Left lung (tissue), 10 donors: ENCODE measurements around the gene AP2B1. TPM values are rescaled to one million over a fixed set of nuclear protein-coding genes. Genes with fewer than 3 reads are reported as not detected.

Source experiments
- ATAC-seq: fragments of 200-7000 bp; cut with Tn5 transposase; one replicate; pipeline ENCODE4 v1.9.1; 2020; ENCODE audit warnings: moderate library complexity
- DNase-seq, 4 donors: peaks; one replicate each; pipeline ENCODE4 v3.0.0-alpha.2; 2013 to 2020
- H3K27ac ChIP-seq, 2 donors: fragments of 200-600 bp; sonication (generic) in 1 of 2; one replicate each; pipeline versions ENCODE4 v1.5.0 to v1.8.0; 2020 to 2021
- H3K27me3 ChIP-seq, 2 donors: fragments of 200-600 bp; sonication (generic) in 1 of 2; one replicate each; pipeline versions ENCODE4 v1.5.0 to v1.8.0; 2020 to 2021
- H3K36me3 ChIP-seq, 2 donors: fragments of 200-600 bp; sonication (generic) in 1 of 2; one replicate each; pipeline versions ENCODE4 v1.5.0 to v1.8.0; 2020 to 2021
- H3K4me1 ChIP-seq, 2 donors: fragments of 200-600 bp; one replicate each; pipeline ENCODE4 v1.8.0; 2021
- H3K4me3 ChIP-seq, 2 donors: fragments of 200-600 bp; sonication (generic) in 1 of 2; one replicate each; pipeline versions ENCODE4 v1.5.0 to v1.8.0; 2020 to 2021; ENCODE audit warnings: mild to moderate bottlenecking in 1 of 2
- H3K9me3 ChIP-seq, 2 donors: fragments of 200-600 bp; sonication (generic) in 1 of 2; one replicate each; pipeline versions ENCODE4 v1.5.0 to v1.8.0; 2020 to 2021
- CTCF ChIP-seq, 2 donors: fragments of 200-600 bp; sonication (generic) in 1 of 2; IDR thresholded peaks; one replicate each; pipeline versions ENCODE4 v1.5.0 to v1.8.0; 2021; ENCODE audit warnings: antibody characterized with exemption in 2 of 2
- intact Hi-C, 2 donors: fragments of 100-400 bp; cut with DNase I; formaldehyde crosslinking; loops; one replicate each; pipeline versions ENCODE4 v1.11.2 to v1.14.2; 2022
- polyA plus RNA-seq, 6 donors: library from polyadenylated mRNA; unstranded; fragments of 120-200 nt; gene quantifications; one replicate each; pipeline ENCODE4 v1.2.1, GENCODE V29; 2013; ENCODE audit not compliant: insufficient read length in 6 of 6
- total RNA-seq, 2 donors: library from RNA; stranded (reverse); fragmentation: NEBNext Ultra II Directional; extraction: Animal tissue kit (Norgen Biotek cat#: 25700); gene quantifications; one replicate each; pipeline ENCODE4 v1.2.1, GENCODE V29; 2021
- donor health status: DM: no; HTN: yes; CAD: no.
- donor health status: DM: no; HTN: no; CAD: no.

The AP2B1 gene
- total and polyA plus RNA-seq, 8 donors, result 132 to 195 (median 154) TPM

GRCh38 chr17:35588196-35588920 lies 1.2 kb downstream of the AP2B1 start:
- TF ChIP-seq CTCF (IDR thresholded peaks at IDR 0.05), result no peak
- peak overlapping the region in 1 of 2 donors; percentile 97 for H3K27ac ChIP-seq
- DNase-seq (no peak), ATAC-seq (peak; percentile 64)
- no peaks in the 10 kb centered on the region for H3K36me3 ChIP-seq
- H3K4me1 ChIP-seq, result peaks cover 8 to 38% of the 10 kb centered on the region in 2 donors
- intact Hi-C loops, result no loop called here
- H3K9me3 ChIP-seq, result no peaks in the 10 kb centered on the region
- no peaks in the 10 kb centered on the region for H3K27me3 ChIP-seq
- peak overlapping the region; percentile 61 to 70 for H3K4me3 ChIP-seq

DNA sequence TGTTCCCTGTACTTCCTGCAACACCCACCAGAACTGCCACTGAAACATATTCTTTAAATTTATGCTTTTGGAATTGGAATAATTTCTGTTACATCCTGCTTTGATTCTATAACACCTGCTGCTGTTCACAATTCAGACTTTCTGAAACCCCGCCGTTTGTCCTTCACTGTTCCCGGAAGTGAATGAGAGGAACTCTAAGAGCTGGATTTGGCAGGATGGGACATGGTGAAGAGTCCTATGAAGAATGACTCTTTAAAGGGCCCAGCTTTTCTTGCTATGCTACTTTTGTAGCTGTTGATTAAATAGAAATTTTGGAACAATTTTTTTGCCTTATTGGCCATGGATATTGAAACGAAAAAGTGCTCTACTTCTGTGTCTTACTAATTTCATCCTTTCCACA lies 8.9 kb downstream of the AP2B1 start:
- Histone ChIP-seq H3K4me3 (no peak overlapping the region), H3K27me3 (no peaks in the 10 kb centered on the region), H3K27ac (no peak overlapping the region), H3K4me1 (peaks cover 0 to 7% of the 10 kb centered on the region in 2 donors), H3K9me3 (no peaks in the 10 kb centered on the region), H3K36me3 (peaks cover 0 to 71% of the 10 kb centered on the region in 2 donors)
- intact Hi-C loops, result no loop called here
- no peak for TF ChIP-seq CTCF (IDR thresholded peaks at IDR 0.05)
- ATAC-seq, result peak; percentile 83
- no peak for DNase-seq

- ATAC-seq (no peak), DNase-seq (no peak)
- Histone ChIP-seq H3K4me1 (peaks cover 0 to 1% of the 10 kb centered on the region in 2 donors), H3K27ac (no peak overlapping the region), H3K36me3 (peaks cover 0 to 78% of the 10 kb centered on the region in 2 donors), H3K9me3 (no peaks in the 10 kb centered on the region), H3K27me3 (no peaks in the 10 kb centered on the region), H3K4me3 (no peak overlapping the region)
- intact Hi-C loops, result no loop called here
- no peak for TF ChIP-seq CTCF (IDR thresholded peaks at IDR 0.05)
Observed at GRCh38 chr17:35596530-35597233, 9.6 kb downstream of the AP2B1 start.

GRCh38 chr17:35597604-35598003 lies 10.5 kb downstream of the AP2B1 start:
- no peak overlapping the region for H3K4me3 ChIP-seq
- DNase-seq, result no peak
- intact Hi-C loops, result no loop called here
- no peaks in the 10 kb centered on the region for H3K9me3 ChIP-seq
- ATAC-seq, result no peak
- no peaks in the 10 kb centered on the region for H3K27me3 ChIP-seq
- no peaks in the 10 kb centered on the region for H3K4me1 ChIP-seq
- peaks cover 0 to 87% of the 10 kb centered on the region in 2 donors for H3K36me3 ChIP-seq
- H3K27ac ChIP-seq, result no peak overlapping the region
- no peak for TF ChIP-seq CTCF (IDR thresholded peaks at IDR 0.05)

- intact Hi-C loops, result no loop called here
- Histone ChIP-seq H3K9me3 (no peaks in the 10 kb centered on the region), H3K4me3 (no peak overlapping the region), H3K27me3 (no peaks in the 10 kb centered on the region), H3K36me3 (peaks cover 0 to 98% of the 10 kb centered on the region in 2 donors), H3K4me1 (no peaks in the 10 kb centered on the region), H3K27ac (no peak overlapping the region)
- ATAC-seq (no peak), DNase-seq (no peak)
- TF ChIP-seq CTCF (IDR thresholded peaks at IDR 0.05), result no peak
Observed at GRCh38 chr17:35603674-35604073, 16.6 kb downstream of the AP2B1 start.
